HUES64 (cell line): ENCODE data around the gene REEP6.
"Not testable (repeated sequence)": the region's sequence is repeated elsewhere in the genome, so short reads cannot be mapped to it uniquely, and the experiment has no call there.

Experiments used
- H3K27ac ChIP-seq: 2 replicates; pipeline ENCODE4 v1.7.0; 2013; ENCODE audit warnings: low read depth, low read length, inconsistent platforms
- H3K27me3 ChIP-seq: 2 replicates; pipeline ENCODE4 v1.6.1; 2013; ENCODE audit warnings: mild to moderate bottlenecking, low read length; ENCODE audit not compliant: insufficient read depth
- H3K36me3 ChIP-seq: 2 replicates; pipeline ENCODE4 v1.6.1; 2013; ENCODE audit warnings: mild to moderate bottlenecking, low read length; ENCODE audit not compliant: insufficient read depth
- H3K4me1 ChIP-seq: 2 replicates; pipeline ENCODE4 v1.6.1; 2013; ENCODE audit warnings: mild to moderate bottlenecking, low read length, moderate library complexity; ENCODE audit not compliant: insufficient read depth
- H3K4me3 ChIP-seq: 2 replicates; pipeline ENCODE4 v1.5.1; 2013; ENCODE audit warnings: mild to moderate bottlenecking, low read length, moderate library complexity
- H3K9ac ChIP-seq: 2 replicates; pipeline ENCODE4 v1.6.1; 2013; ENCODE audit warnings: mild to moderate bottlenecking, low read depth, low read length
- H3K9me3 ChIP-seq: 2 replicates; pipeline ENCODE4 v1.6.1; 2013; ENCODE audit warnings: low read depth, low read length; ENCODE audit not compliant: insufficient read depth
- WGBS: fragments of 150-250, 120-280 bp; methylation state at CpG from one replicate; pipeline ENCODE4 v1.1.7; 2013; ENCODE audit warnings: missing lambda C conversion rate; 5-methylcytosine and 5-hydroxymethylcytosine counted together

The REEP6 gene

DNA sequence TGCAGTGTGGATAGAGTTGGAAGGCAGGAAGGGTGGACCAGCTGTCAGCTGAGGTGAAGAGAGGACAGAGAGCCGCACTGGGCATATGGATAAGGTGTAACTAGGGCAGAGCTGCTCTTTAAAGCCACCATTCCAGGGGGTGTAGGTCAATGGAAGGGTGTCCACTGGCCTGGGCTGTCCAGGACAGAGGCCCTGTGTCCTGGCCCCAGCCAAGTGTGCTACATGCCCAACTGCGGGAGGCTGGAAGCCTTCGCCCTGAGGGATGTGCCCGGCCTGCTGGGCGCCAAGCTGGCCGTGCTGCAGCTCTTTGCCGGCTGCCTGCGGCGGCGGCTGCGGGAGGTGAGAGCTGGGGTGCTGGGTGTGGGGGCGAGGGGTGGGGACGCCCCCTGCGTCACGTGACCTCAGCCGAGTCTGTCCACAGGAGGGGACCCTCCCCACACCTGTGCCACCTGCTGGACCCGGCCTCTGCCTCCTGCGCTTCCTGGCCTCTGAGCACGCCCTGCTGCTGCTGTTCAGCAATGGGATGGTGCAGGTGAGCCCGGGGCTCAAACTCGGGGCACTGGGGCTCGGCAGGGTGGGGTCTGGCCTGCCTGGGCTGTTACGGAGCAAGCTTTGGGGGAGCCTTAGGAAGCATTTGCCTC lies 42.6 kb downstream of the REEP6 start:
- Histone ChIP-seq H3K27me3 (no peaks in the 10 kb centered on the region), H3K27ac (no peak overlapping the region), H3K9me3 (no peaks in the 10 kb centered on the region), H3K4me3 (no peak overlapping the region), H3K4me1 (no peaks in the 10 kb centered on the region), H3K36me3 (no peaks in the 10 kb centered on the region), H3K9ac (no peak overlapping the region)
- 90% methylated on average over 23 of the region's 23 CpGs for WGBS

DNA sequence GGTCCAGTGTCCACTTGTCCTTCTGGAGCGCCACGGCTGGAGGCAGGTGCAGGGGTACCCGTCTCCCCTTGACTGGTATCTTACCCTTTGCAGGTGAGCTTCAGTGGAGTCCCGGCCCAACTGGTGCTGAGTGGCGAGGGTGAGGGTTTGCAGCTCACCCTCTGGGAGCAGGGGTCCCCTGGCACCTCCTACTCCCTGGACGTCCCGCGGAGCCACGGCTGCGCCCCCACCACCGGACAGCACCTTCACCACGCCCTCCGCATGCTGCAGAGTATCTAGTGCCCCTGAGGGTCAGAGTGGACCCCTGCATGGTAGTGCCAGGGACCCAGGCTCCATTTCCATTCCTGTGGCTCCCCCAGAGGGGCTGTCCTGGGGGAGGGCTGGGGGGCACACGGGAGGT lies 44.0 kb downstream of the REEP6 start:
- no peaks in the 10 kb centered on the region for H3K9me3 ChIP-seq
- no peaks in the 10 kb centered on the region for H3K36me3 ChIP-seq
- H3K27ac ChIP-seq: no peak overlapping the region
- no peaks in the 10 kb centered on the region for H3K27me3 ChIP-seq
- WGBS: 86% methylated on average over 14 of the region's 14 CpGs
- no peaks in the 10 kb centered on the region for H3K4me1 ChIP-seq
- no peak overlapping the region for H3K4me3 ChIP-seq
- H3K9ac ChIP-seq: no peak overlapping the region

DNA sequence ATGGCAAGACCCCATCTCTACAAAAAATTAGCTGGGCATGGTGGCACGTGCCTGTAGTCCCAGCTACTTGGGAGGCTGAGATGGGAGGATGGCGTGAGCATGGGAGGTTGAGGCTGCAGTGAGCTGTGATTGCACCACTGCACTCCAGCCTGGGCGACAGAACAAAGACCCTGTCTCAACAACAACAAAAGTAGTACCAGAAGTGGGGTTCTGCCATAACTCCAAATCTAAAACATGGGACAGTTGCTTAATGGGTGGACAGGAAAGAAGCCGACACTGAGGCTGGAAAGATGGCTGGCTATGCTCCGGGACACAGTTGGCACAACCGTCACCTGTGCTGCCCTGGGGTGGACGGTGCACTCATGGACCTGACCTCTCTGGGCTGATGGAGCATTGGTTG lies 44.7 kb downstream of the REEP6 start:
- not testable (repeated sequence) for H3K27ac ChIP-seq, H3K4me1 ChIP-seq, H3K27me3 ChIP-seq, H3K9me3 ChIP-seq, H3K4me3 ChIP-seq, H3K9ac ChIP-seq, H3K36me3 ChIP-seq
- whole genome bisulfite sequencing: 89% methylated on average over 7 of the region's 7 CpGs

DNA sequence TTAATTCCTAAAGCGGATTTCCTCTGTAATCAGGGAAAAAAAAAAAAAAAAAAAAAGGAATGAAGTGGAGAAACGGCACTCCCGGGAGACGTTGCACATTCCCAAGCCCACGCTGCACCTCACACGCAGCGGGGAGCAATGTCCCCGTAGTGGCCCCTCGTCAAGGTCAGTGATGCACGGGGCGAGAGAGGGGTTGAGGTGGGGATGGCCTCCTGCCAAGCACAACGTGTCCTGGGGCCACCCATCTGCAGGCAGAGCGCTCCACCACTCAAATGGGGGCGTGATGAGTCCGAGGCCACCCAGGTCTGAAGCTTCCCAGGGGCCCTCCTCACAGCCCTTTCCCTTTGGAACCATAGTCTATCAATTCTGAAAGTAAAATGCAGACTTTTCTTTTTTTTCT lies 48.0 kb downstream of the REEP6 start:
- H3K4me3 ChIP-seq: no peak overlapping the region
- no peak overlapping the region for H3K9ac ChIP-seq
- 69% methylated on average over 15 of the region's 15 CpGs for WGBS
- no peaks in the 10 kb centered on the region for H3K4me1 ChIP-seq
- no peaks in the 10 kb centered on the region for H3K27me3 ChIP-seq
- H3K27ac ChIP-seq: no peak overlapping the region
- H3K9me3 ChIP-seq: no peaks in the 10 kb centered on the region
- no peaks in the 10 kb centered on the region for H3K36me3 ChIP-seq

DNA sequence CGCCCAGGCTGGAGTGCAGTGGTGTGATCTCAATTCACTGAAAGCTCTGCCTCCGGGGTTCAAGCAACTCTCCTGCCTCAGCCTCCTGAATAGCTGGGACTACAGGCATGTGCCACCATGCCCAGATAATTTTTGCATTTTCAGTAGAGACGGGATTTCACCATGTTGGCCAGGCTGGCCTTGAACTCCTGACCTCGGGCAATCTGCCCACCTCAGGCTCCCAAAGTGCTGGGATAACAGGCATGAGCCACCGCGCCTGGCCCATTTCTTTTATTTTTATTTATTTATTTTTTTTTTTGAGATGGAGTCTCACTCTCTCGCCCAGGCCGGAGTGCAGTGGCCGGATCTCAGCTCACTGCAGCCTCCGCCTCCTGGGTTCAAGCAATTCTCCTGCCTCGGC lies 48.8 kb downstream of the REEP6 start:
- not testable (repeated sequence) for H3K27me3 ChIP-seq, H3K27ac ChIP-seq, H3K9ac ChIP-seq, H3K4me1 ChIP-seq, H3K4me3 ChIP-seq, H3K36me3 ChIP-seq, H3K9me3 ChIP-seq
- WGBS: 94% methylated on average over 11 of the region's 11 CpGs

DNA sequence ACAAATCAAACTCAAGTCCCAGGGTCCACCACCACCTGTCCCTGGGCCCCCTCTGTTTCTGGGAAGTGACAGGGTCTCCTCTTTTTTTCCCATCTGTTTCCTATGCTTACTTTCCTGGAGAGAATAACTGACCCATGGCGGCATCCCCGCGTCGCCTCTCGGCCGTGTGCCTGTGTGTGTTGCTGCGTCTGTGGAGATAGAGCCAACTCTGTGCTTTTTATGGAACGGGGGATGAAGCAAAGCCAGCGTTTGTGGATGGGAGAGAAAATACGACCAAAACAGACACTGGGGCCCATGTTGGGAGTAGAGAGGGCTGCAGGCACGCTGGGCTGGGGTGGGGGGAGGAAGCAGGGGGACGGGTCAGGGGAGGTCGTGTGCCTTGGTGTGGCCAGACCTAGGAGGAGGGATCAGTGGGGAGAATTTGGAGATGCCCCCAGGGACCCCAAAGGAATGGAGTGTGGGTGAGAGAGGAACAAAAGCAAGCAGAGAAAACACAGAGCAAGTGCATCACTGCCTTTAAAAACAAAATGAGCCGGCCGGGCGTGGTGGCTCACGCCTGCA lies 49.5 kb downstream of the REEP6 start:
- no peak overlapping the region for H3K9ac ChIP-seq
- WGBS: 57% methylated on average over 17 of the region's 17 CpGs
- no peak overlapping the region for H3K27ac ChIP-seq
- H3K9me3 ChIP-seq: no peaks in the 10 kb centered on the region
- no peaks in the 10 kb centered on the region for H3K4me1 ChIP-seq
- no peaks in the 10 kb centered on the region for H3K36me3 ChIP-seq
- H3K4me3 ChIP-seq: peak overlapping the region; percentile 40
- no peaks in the 10 kb centered on the region for H3K27me3 ChIP-seq
